ENCODE results near the gene WNK1. TPM values are rescaled to one million over a fixed set of nuclear protein-coding genes. Genes with fewer than 3 reads are reported as not detected.

The WNK1 gene
- total and polyA plus RNA-seq, 2 donors (not counting 3 experiments of a cell fraction or from before 2014, with no cell fraction given), result 46.3 to 108 TPM

GRCh38 chr12:793711-794110 lies 41.3 kb downstream of the WNK1 start:
- POLR2A ChIA-PET, result no interaction called here
- Histone ChIP-seq H3K27ac (ENCODE audit: insufficient read depth, low read depth, low read length) (no peak overlapping the region), H3K79me2 (ENCODE audit: control insufficient read depth, insufficient read depth, low read length) (peaks cover 95% of the 10 kb centered on the region), H3K4me2 (ENCODE audit: insufficient read depth, low read length) (no peak overlapping the region), H3K4me3 (replicated peaks in 1 of 3; ENCODE audit: insufficient read depth in 1 of 3, low read depth in 1 of 3, low read length in 3 of 3) (no peak overlapping the region), H3K9me3 (replicated peaks; ENCODE audit: control insufficient read depth, insufficient read depth, low read length) (no peaks in the 10 kb centered on the region), H3K36me3 (ENCODE audit: control insufficient read depth in 2 of 2, extremely low read depth in 1 of 2, insufficient read depth in 2 of 2, low read length in 2 of 2) (no peaks in the 10 kb centered on the region), H3K9ac (replicated peaks; ENCODE audit: extremely low read depth, insufficient read depth, low read length) (no peak overlapping the region), H2AFZ (ENCODE audit: low read depth, low read length) (no peak overlapping the region), H3K27me3 (ENCODE audit: control insufficient read depth in 2 of 2, insufficient read depth in 2 of 2, low read length in 2 of 2) (no peaks in the 10 kb centered on the region), H3K4me1 (ENCODE audit: control insufficient read depth, extremely low read depth, insufficient read depth, low read length) (peaks cover 49% of the 10 kb centered on the region), H4K20me1 (replicated peaks; ENCODE audit: control insufficient read depth, extremely low read depth, insufficient read depth, low read length) (peaks cover 9% of the 10 kb centered on the region), H3K9me1 (replicated peaks; ENCODE audit: control insufficient read depth, extremely low read depth, insufficient read depth, low read length) (peaks cover 2% of the 10 kb centered on the region)
- dilution Hi-C loops (cut with MboI; ENCODE audit: extremely low pct_ligation_motif_present, low sequenced_read_pairs), result no loop called here
- CTCF ChIA-PET, result interaction anchor here (1.7 kb wide), 1 partner anchor 23 kb away, joined by 3 read pairs; no protein-coding TSS in a partner anchor
- intact Hi-C loops (cut with micrococcal nuclease), result loop anchor here (2.0 kb wide), 1 partner anchor 13 kb away; no protein-coding TSS in a partner anchor
- no peak for DNase-seq (ENCODE audit: low read depth, low spot score)
- BruUV-seq (replicated peaks), result no TSS peak
- no peak for FAIRE-seq
- TF ChIP-seq POLR2A (IDR thresholded peaks at IDR 0.05; ENCODE audit: low read depth, low read length) (no peak), EZH2 (IDR thresholded peaks at IDR 0.05; ENCODE audit: borderline replicate concordance, low read depth, low read length, severe bottlenecking) (no peak), JUN (IDR thresholded peaks at IDR 0.05; ENCODE audit: borderline replicate concordance, insufficient read depth, insufficient read length, low read depth) (no peak), MYC (IDR thresholded peaks at IDR 0.05; ENCODE audit: low read depth, low read length) (no peak), POLR2AphosphoS5 (IDR thresholded peaks at IDR 0.05; ENCODE audit: insufficient read depth, low read depth, low read length) (no peak), FOS (IDR thresholded peaks at IDR 0.05; ENCODE audit: borderline replicate concordance, insufficient read depth, low read length) (no peak), GATA2 (IDR thresholded peaks at IDR 0.05; ENCODE audit: insufficient read depth, insufficient read length, low read depth, low read length) (no peak)
- TF ChIP-seq, protein P1, sequence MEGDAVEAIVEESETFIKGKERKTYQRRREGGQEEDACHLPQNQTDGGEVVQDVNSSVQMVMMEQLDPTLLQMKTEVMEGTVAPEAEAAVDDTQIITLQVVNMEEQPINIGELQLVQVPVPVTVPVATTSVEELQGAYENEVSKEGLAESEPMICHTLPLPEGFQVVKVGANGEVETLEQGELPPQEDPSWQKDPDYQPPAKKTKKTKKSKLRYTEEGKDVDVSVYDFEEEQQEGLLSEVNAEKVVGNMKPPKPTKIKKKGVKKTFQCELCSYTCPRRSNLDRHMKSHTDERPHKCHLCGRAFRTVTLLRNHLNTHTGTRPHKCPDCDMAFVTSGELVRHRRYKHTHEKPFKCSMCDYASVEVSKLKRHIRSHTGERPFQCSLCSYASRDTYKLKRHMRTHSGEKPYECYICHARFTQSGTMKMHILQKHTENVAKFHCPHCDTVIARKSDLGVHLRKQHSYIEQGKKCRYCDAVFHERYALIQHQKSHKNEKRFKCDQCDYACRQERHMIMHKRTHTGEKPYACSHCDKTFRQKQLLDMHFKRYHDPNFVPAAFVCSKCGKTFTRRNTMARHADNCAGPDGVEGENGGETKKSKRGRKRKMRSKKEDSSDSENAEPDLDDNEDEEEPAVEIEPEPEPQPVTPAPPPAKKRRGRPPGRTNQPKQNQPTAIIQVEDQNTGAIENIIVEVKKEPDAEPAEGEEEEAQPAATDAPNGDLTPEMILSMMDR (IDR thresholded peaks at IDR 0.05; ENCODE audit: extremely low read depth in 1 of 2, insufficient read depth in 1 of 2, low read depth in 1 of 2, low read length in 2 of 2), result no peak
- TF ChIP-seq, protein P2, sequence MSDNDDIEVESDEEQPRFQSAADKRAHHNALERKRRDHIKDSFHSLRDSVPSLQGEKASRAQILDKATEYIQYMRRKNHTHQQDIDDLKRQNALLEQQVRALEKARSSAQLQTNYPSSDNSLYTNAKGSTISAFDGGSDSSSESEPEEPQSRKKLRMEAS (IDR thresholded peaks at IDR 0.05; ENCODE audit: insufficient read depth, insufficient read length), result no peak

All from endothelial cell of umbilical vein (primary cell).